OCI-LY7 (cell line): ENCODE measurements around the gene INAVA. TPM values are rescaled to one million over a fixed set of nuclear protein-coding genes. Genes with fewer than 3 reads are reported as not detected.

Source experiments
- BruUV-seq: library from RNA; stranded (reverse); fragments of 400-500 nt; replicated peaks from 2 replicates; lab custom pipeline; 2021; lab: Mats Ljungman, UMichigan
- CTCF ChIA-PET: fragments of 300-600 bp; sonication (Branson Sonifier 250); formaldehyde crosslinking; loops from one replicate; lab custom pipeline; 2022; ENCODE audit warnings: antibody characterized with exemption; ENCODE audit not compliant: unreplicated experiment; lab: Charles Lee
- POLR2A ChIA-PET: fragments of 300-600 bp; sonication (Branson Sonifier 250); formaldehyde crosslinking; loops from one replicate; lab custom pipeline; 2022; ENCODE audit warnings: antibody characterized with exemption; lab: Charles Lee
- DNase-seq: peaks from one replicate; pipeline ENCODE4 v3.0.0-alpha.2; 2015; ENCODE audit warnings: low spot score
- H2AFZ ChIP-seq: fragments of 200-600 bp; sonication (generic), shearing (Covaris generic); 2 replicates; pipeline ENCODE4 v1.6.1; 2014; ENCODE audit warnings: mild to moderate bottlenecking, antibody characterized with exemption, low read length, moderate library complexity
- H3K27ac ChIP-seq: fragments of 200-600 bp; sonication (generic); 2 replicates; pipeline ENCODE4 v1.5.1; 2014; ENCODE audit warnings: mixed run types, low read depth, mild to moderate bottlenecking, moderate library complexity, low read length, inconsistent platforms; ENCODE audit not compliant: poor library complexity, severe bottlenecking
- H3K36me3 ChIP-seq: fragments of 200-600 bp; sonication (generic); 2 replicates; pipeline ENCODE4 v1.6.1; 2014; ENCODE audit warnings: mild to moderate bottlenecking, antibody characterized with exemption, low read length, moderate library complexity, mixed read lengths; ENCODE audit not compliant: insufficient read depth
- H3K4me1 ChIP-seq: fragments of 200-600 bp; sonication (generic); 2 replicates; pipeline ENCODE4 v1.5.1; 2014; ENCODE audit warnings: mild to moderate bottlenecking, low read length; ENCODE audit not compliant: insufficient read depth, poor library complexity, severe bottlenecking
- H3K4me2 ChIP-seq: fragments of 200-600 bp; sonication (generic); 2 replicates; pipeline ENCODE4 v1.6.1; 2014; ENCODE audit warnings: mild to moderate bottlenecking, low read length
- H3K4me3 ChIP-seq: fragments of 200-600 bp; sonication (generic); 2 replicates; pipeline ENCODE4 v1.5.1; 2014; ENCODE audit warnings: mild to moderate bottlenecking, low read depth, low read length; ENCODE audit not compliant: poor library complexity, severe bottlenecking
- H3K79me2 ChIP-seq: fragments of 200-600 bp; sonication (generic); 2 replicates; pipeline ENCODE4 v1.6.1; 2016; ENCODE audit warnings: low read depth, mild to moderate bottlenecking, low read length, moderate library complexity, mixed read lengths; ENCODE audit not compliant: insufficient read depth
- H3K9me2 ChIP-seq: fragments of 200-600 bp; sonication (generic); 2 replicates; pipeline ENCODE4 v1.6.1; 2016; ENCODE audit warnings: mild to moderate bottlenecking, low read length, mixed read lengths; ENCODE audit not compliant: insufficient read depth
- H3K9me3 ChIP-seq: fragments of 200-600 bp; sonication (generic); 2 replicates; pipeline ENCODE4 v1.6.1; 2014; ENCODE audit warnings: mild to moderate bottlenecking, mixed run types, low read length, mixed read lengths
- H4K20me1 ChIP-seq: fragments of 200-600 bp; sonication (generic); 2 replicates; pipeline ENCODE4 v1.6.1; 2014; ENCODE audit warnings: mild to moderate bottlenecking, antibody characterized with exemption, low read length, moderate library complexity, mixed read lengths; ENCODE audit not compliant: insufficient read depth
- CTCF ChIP-seq: fragments of 200-600 bp; sonication (generic); conservative IDR thresholded peaks from 2 replicates; pipeline ENCODE4 v1.5.1; 2014; ENCODE audit warnings: mild to moderate bottlenecking, antibody characterized with exemption, low read length, moderate library complexity, mixed read lengths
- EZH2phosphoT487 ChIP-seq: fragments of 200-600 bp; sonication (generic); IDR thresholded peaks from 2 replicates; pipeline ENCODE4 v1.6.1; 2018; ENCODE audit warnings: low read depth, borderline replicate concordance, mild to moderate bottlenecking, mixed run types, antibody characterized with exemption, low read length, moderate library complexity, mixed read lengths
- intact Hi-C: fragments of 100-400 bp; cut with micrococcal nuclease; formaldehyde crosslinking; loops from one replicate; pipeline ENCODE4 v1.10.0; 2022; ENCODE audit not compliant: unreplicated experiment
- total RNA-seq, 2 experiments: library from RNA; depleted of rRNA in 1 of 2; stranded (reverse); fragments of >200 nt in 1 of 2; shearing (Covaris generic) in 1 of 2; gene quantifications; 2 replicates each; pipeline ENCODE4 v1.2.3, GENCODE V29; 2014 to 2022

The INAVA gene
- total RNA-seq, 2 experiments from 2014 or later, result not detected

DNA sequence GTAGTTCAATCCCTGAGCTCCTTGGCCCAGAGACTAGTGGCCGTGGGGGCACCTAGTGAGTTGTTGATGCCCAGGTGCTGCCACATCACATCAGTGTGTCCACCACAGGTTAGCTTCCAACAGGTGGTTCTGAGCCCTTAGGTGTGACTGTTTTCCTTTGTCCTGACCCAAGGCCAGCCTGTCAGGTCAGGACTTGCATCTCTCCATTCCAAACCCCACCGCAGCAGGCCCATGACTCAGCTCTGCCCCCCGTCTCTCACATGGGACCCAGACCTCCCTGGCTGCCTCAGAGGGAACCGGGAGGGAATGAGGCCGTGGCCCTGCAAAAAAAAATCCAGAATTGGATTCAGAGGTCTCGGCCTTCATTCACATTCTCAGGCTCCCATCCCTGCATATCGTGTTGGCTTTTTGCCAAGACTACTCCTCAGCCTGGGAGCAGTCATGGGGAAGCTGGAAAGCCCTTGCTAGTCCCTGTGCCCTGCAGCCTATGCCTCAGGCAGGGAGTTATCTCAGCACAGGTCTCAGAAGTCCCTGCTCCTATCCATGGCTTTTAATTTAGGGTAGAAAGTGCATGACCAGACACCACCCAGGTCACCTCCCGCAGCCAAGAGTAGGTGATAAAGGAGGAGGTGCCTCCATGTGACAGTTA is 7.2 kb downstream of the INAVA start:
- ChIA-PET CTCF (no interaction called here), POLR2A (no interaction called here)
- H3K27ac ChIP-seq, result no peak overlapping the region
- no peak overlapping the region for H3K4me3 ChIP-seq
- no peaks in the 10 kb centered on the region for H3K9me3 ChIP-seq
- no peaks in the 10 kb centered on the region for H4K20me1 ChIP-seq
- no peaks in the 10 kb centered on the region for H3K79me2 ChIP-seq
- no TSS peak for BruUV-seq
- H3K9me2 ChIP-seq, result no peaks in the 10 kb centered on the region
- no peak overlapping the region for H3K4me2 ChIP-seq
- no peak for TF ChIP-seq CTCF
- no peak for TF ChIP-seq EZH2phosphoT487
- intact Hi-C loops, result no loop called here
- H3K36me3 ChIP-seq, result no peaks in the 10 kb centered on the region
- no peak for DNase-seq
- H3K4me1 ChIP-seq, result no peaks in the 10 kb centered on the region
- no peak overlapping the region for H2AFZ ChIP-seq

DNA sequence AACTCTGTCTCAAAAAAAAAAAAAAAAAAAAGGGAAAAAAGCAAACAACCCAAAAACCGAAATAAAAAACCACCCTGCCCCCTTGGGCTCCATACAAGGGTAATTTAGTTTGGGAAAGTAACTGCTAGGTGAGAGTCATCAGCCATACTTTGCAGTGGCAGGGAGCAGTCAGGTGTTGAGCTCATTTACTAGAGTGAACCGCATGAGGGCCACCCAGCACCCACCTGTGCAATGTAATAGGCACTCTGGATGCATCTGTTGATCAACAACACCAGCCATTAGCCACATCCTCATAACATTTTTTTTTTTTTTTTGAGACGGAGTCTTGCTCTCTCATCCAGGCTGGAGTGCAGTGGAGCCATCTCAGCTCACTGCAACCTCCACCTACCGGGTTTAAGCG is 9.1 kb downstream of the INAVA start:
- Histone ChIP-seq H3K4me2 (no peak overlapping the region), H4K20me1 (no peaks in the 10 kb centered on the region), H2AFZ (no peak overlapping the region), H3K4me3 (no peak overlapping the region), H3K27ac (no peak overlapping the region), H3K9me2 (no peaks in the 10 kb centered on the region), H3K4me1 (no peaks in the 10 kb centered on the region), H3K36me3 (no peaks in the 10 kb centered on the region), H3K9me3 (no peaks in the 10 kb centered on the region), H3K79me2 (no peaks in the 10 kb centered on the region)
- DNase-seq, result no peak
- intact Hi-C loops, result no loop called here
- ChIA-PET CTCF (interaction anchor here (1.0 kb wide), 1 partner anchor 26 kb away, joined by 4 read pairs; no protein-coding TSS in a partner anchor), POLR2A (no interaction called here)
- TF ChIP-seq CTCF (no peak), EZH2phosphoT487 (no peak)
- no TSS peak for BruUV-seq

GRCh38 chr1:200904772-200905171 is 10.1 kb downstream of the INAVA start:
- Histone ChIP-seq H3K9me3 (no peaks in the 10 kb centered on the region), H3K36me3 (no peaks in the 10 kb centered on the region), H3K79me2 (no peaks in the 10 kb centered on the region), H3K27ac (no peak overlapping the region), H3K4me1 (no peaks in the 10 kb centered on the region), H3K4me2 (no peak overlapping the region), H2AFZ (no peak overlapping the region), H4K20me1 (no peaks in the 10 kb centered on the region), H3K4me3 (no peak overlapping the region), H3K9me2 (no peaks in the 10 kb centered on the region)
- ChIA-PET POLR2A (interaction anchor here (0.6 to 1.2 kb wide), 2 partner anchors 16 to 247 kb away, joined by 3 read pairs; no protein-coding TSS in a partner anchor), CTCF (no interaction called here)
- TF ChIP-seq CTCF (no peak), EZH2phosphoT487 (no peak)
- no peak for DNase-seq
- intact Hi-C loops, result no loop called here
- BruUV-seq, result no TSS peak
